Spleen (tissue), 11 donors: Measurements from ENCODE around the gene PPP2R2B. TPM values are rescaled to one million over a fixed set of nuclear protein-coding genes. Genes with fewer than 3 reads are reported as not detected.

ENCODE experiments used
- DNase-seq: peaks from one replicate; pipeline ENCODE4 v3.0.0-alpha.2; 2020
- H3K27ac ChIP-seq, 8 donors: fragments of 200-600 bp; sonication (generic) in 7 of 8; 1 replicate in 4 of 8; 2 replicates in 4 of 8; pipeline versions ENCODE4 v1.5.0 to v1.8.0; 2016 to 2021; ENCODE audit warnings: inconsistent platforms in 4 of 8, mild to moderate bottlenecking in 4 of 8, moderate library complexity in 1 of 8
- H3K27me3 ChIP-seq, 7 donors: fragments of 200-600 bp; sonication (generic) in 6 of 7; replicated peaks in 1 of 7; 1 replicate in 4 of 7; 2 replicates in 3 of 7; pipeline versions ENCODE4 v1.5.0 to v1.8.0; 2016 to 2021; ENCODE audit warnings: inconsistent platforms in 3 of 7, mild to moderate bottlenecking in 1 of 7
- H3K36me3 ChIP-seq, 6 donors: fragments of 200-600 bp; sonication (generic) in 5 of 6; 1 replicate in 4 of 6; 2 replicates in 2 of 6; pipeline versions ENCODE4 v1.5.0 to v1.8.0; 2016 to 2021; ENCODE audit warnings: inconsistent platforms in 2 of 6
- H3K4me1 ChIP-seq, 6 donors: fragments of 200-600 bp; sonication (generic) in 5 of 6; 1 replicate in 3 of 6; 2 replicates in 3 of 6; pipeline versions ENCODE4 v1.5.0 to v1.8.0; 2016 to 2021; ENCODE audit warnings: inconsistent platforms in 3 of 6
- H3K4me3 ChIP-seq, 8 donors: fragments of 200-600 bp; sonication (generic) in 7 of 8; 1 replicate in 4 of 8; 2 replicates in 4 of 8; pipeline versions ENCODE4 v1.5.0 to v1.8.0; 2016 to 2021; ENCODE audit warnings: inconsistent platforms in 4 of 8, mild to moderate bottlenecking in 4 of 8, moderate library complexity in 2 of 8
- H3K9me3 ChIP-seq, 8 donors: fragments of 200-600 bp; sonication (generic) in 7 of 8; 1 replicate in 4 of 8; 2 replicates in 4 of 8; pipeline versions ENCODE4 v1.5.0 to v1.8.0; 2016 to 2021; ENCODE audit warnings: inconsistent platforms in 4 of 8
- CTCF ChIP-seq, 11 experiments: fragments of 200-600 bp in 7 of 11; fragments of 450-650 bp in 4 of 11; sonication (generic) in 4 of 11; IDR thresholded peaks in 8 of 11; conservative IDR thresholded peaks in 3 of 11; 1 replicate in 7 of 11; 2 replicates in 4 of 11; pipeline versions ENCODE4 v1.4.0 to v1.8.0; 2016 to 2021; ENCODE audit warnings: antibody characterized with exemption in 11 of 11, inconsistent platforms in 4 of 11, mild to moderate bottlenecking in 1 of 11
- POLR2A ChIP-seq, 3 donors: fragments of 450-650 bp; IDR thresholded peaks; one replicate each; pipeline ENCODE4 v1.5.1; 2017; ENCODE audit warnings: antibody characterized with exemption in 3 of 3, mild to moderate bottlenecking in 1 of 3
- POLR2AphosphoS5 ChIP-seq, 3 donors: sonication (generic); formaldehyde crosslinking; IDR thresholded peaks; one replicate each; pipeline ENCODE4 v1.5.1; 2017; ENCODE audit warnings: antibody characterized with exemption in 3 of 3
- WGBS, 5 donors: extraction: QIAGEN DNeasy Blood & Tissue Kit in 3 of 5; methylation state at CpG; one replicate each; pipeline versions ENCODE4 v1.1.5 to v1.1.7; 2013 to 2018; 5-methylcytosine and 5-hydroxymethylcytosine counted together
- intact Hi-C: fragments of 100-400 bp; cut with DNase I; formaldehyde crosslinking; loops from one replicate; pipeline ENCODE4 v1.15.0; 2023; ENCODE audit warnings: low total_unique reads
- polyA plus RNA-seq, 3 donors: library from polyadenylated mRNA; stranded (reverse); fragments of 200-250 nt; gene quantifications; one replicate each; pipeline ENCODE4 v1.2.1, GENCODE V29; 2013
- total RNA-seq, 7 donors: library from RNA; depleted of rRNA in 3 of 7; stranded (reverse); fragments of >200 nt in 3 of 7; fragmentation: NEBNext Ultra II Directional in 4 of 7; extraction: Animal tissue kit (Norgen Biotek cat#: 25700) in 4 of 7; gene quantifications; one replicate each; pipeline versions ENCODE4 v1.1.0 to v1.2.1, GENCODE V29; 2016 to 2021
- donor health status: healthy with polysubstance abuse.
- donor health status: DM: no; HTN: no; CAD: no; lungs with moderate emphysema.
- donor health status: DM: no; HTN: no; CAD: no.
- donor health status: Bipolar disorder and iron deficiency.
- donor health status: healthy.
- donor health status: DM: no; HTN: no; CAD: no.
- donor health status: DM: yes; HTN: yes; CAD: no.

The PPP2R2B gene
- total and polyA plus RNA-seq, 10 donors, result 0.17 to 9.3 (median 4.1) TPM

- TF ChIP-seq POLR2AphosphoS5 (IDR thresholded peaks at IDR 0.05), result no peak
- TF ChIP-seq POLR2A (IDR thresholded peaks at IDR 0.05), result no peak
- no peak for TF ChIP-seq CTCF (IDR thresholded peaks at IDR 0.05 in 8 of 11, conservative IDR thresholded peaks at IDR 0.05 in 3 of 11)
- no peak for DNase-seq
- no peak overlapping the region for H3K27ac ChIP-seq
- peaks cover 0 to 5% (median 0%) of the 10 kb centered on the region in 6 donors for H3K36me3 ChIP-seq
- no peak overlapping the region for H3K4me3 ChIP-seq
- H3K27me3 ChIP-seq, result no peaks in the 10 kb centered on the region
- WGBS, 5 donors, result 64 to 82% (median 65%) methylated on average over 2 of the region's 2 CpGs
- intact Hi-C loops, result no loop called here
- H3K9me3 ChIP-seq, result no peaks in the 10 kb centered on the region
- no peaks in the 10 kb centered on the region for H3K4me1 ChIP-seq
Measured at GRCh38 chr5:146595088-146595487, 283.5 kb downstream of the PPP2R2B start.

DNA sequence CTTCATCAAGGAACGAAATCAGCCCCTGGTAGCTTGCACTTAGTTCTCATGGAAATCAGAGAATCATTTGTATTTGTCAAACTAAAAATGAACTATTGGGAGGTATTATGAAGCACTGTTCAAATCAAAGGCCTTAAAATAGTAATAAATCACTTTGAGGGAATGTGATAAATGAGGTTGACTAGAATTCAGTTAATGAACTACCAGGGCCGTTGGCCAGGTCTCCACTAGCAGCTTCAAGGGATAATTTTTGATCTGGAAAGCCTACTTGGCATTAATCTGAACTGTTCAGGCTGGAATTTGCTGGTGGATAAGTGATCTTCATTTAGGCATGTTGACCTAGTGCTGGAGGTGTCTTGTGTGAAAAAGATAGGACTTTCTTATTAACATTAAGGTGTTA is 286.2 kb downstream of the PPP2R2B start:
- DNase-seq, result no peak
- Histone ChIP-seq H3K9me3 (no peaks in the 10 kb centered on the region), H3K4me3 (no peak overlapping the region), H3K4me1 (no peaks in the 10 kb centered on the region), H3K27ac (no peak overlapping the region), H3K36me3 (no peaks in the 10 kb centered on the region), H3K27me3 (no peaks in the 10 kb centered on the region)
- intact Hi-C loops, result no loop called here
- TF ChIP-seq POLR2A (IDR thresholded peaks at IDR 0.05), result no peak
- TF ChIP-seq POLR2AphosphoS5 (IDR thresholded peaks at IDR 0.05), result no peak
- no peak for TF ChIP-seq CTCF (IDR thresholded peaks at IDR 0.05 in 8 of 11, conservative IDR thresholded peaks at IDR 0.05 in 3 of 11)
- 57 to 69% (median 66%) methylated on average over 2 of the region's 2 CpGs for WGBS, 5 donors

GRCh38 chr5:146589028-146589345 is 289.6 kb downstream of the PPP2R2B start:
- no peak for TF ChIP-seq CTCF (IDR thresholded peaks at IDR 0.05 in 8 of 11, conservative IDR thresholded peaks at IDR 0.05 in 3 of 11)
- TF ChIP-seq POLR2A (IDR thresholded peaks at IDR 0.05), result no peak
- no peak for TF ChIP-seq POLR2AphosphoS5 (IDR thresholded peaks at IDR 0.05)
- Histone ChIP-seq H3K27me3 (no peaks in the 10 kb centered on the region), H3K9me3 (no peaks in the 10 kb centered on the region), H3K36me3 (no peaks in the 10 kb centered on the region), H3K4me1 (no peaks in the 10 kb centered on the region), H3K27ac (no peak overlapping the region), H3K4me3 (no peak overlapping the region)
- intact Hi-C loops, result no loop called here
- WGBS, 5 donors, result 70 to 93% (median 82%) methylated on average over 3 of the region's 3 CpGs
- DNase-seq, result no peak

GRCh38 chr5:146588331-146589027 is 290.1 kb downstream of the PPP2R2B start:
- no peak for DNase-seq
- Histone ChIP-seq H3K27ac (no peak overlapping the region), H3K9me3 (no peaks in the 10 kb centered on the region), H3K27me3 (no peaks in the 10 kb centered on the region), H3K36me3 (no peaks in the 10 kb centered on the region), H3K4me1 (no peaks in the 10 kb centered on the region), H3K4me3 (no peak overlapping the region)
- intact Hi-C loops, result no loop called here
- 65 to 82% (median 81%) methylated on average over 2 of the region's 2 CpGs for WGBS, 5 donors
- TF ChIP-seq CTCF (IDR thresholded peaks at IDR 0.05 in 8 of 11, conservative IDR thresholded peaks at IDR 0.05 in 3 of 11), result no peak
- TF ChIP-seq POLR2AphosphoS5 (IDR thresholded peaks at IDR 0.05), result no peak
- TF ChIP-seq POLR2A (IDR thresholded peaks at IDR 0.05), result no peak
